Psoas muscle (tissue), 8 donors: ENCODE results near the gene ROR2. TPM values are rescaled to one million over a fixed set of nuclear protein-coding genes. Genes with fewer than 3 reads are reported as not detected.

Experiments
- ATAC-seq, 4 donors: fragments of 200-7000 bp; cut with Tn5 transposase; one replicate each; pipeline ENCODE4 v1.9.1; 2020; ENCODE audit warnings: moderate library complexity in 3 of 4, mild to moderate bottlenecking in 2 of 4
- DNase-seq, 2 donors: peaks; one replicate each; pipeline ENCODE4 v3.0.0-alpha.2; 2020
- H3K27ac ChIP-seq: fragments of 200-600 bp; one replicate; pipeline ENCODE4 v1.8.0; 2022
- H3K27me3 ChIP-seq, 3 donors: fragments of 200-600 bp in 1 of 3; one replicate each; pipeline versions ENCODE4 v1.6.1 to v1.8.0; 2013 to 2022; ENCODE audit warnings: low read length in 2 of 3, mild to moderate bottlenecking in 2 of 3, moderate library complexity in 1 of 3; ENCODE audit not compliant: insufficient read depth in 3 of 3
- H3K36me3 ChIP-seq, 2 donors: fragments of 200-600 bp in 1 of 2; one replicate each; pipeline versions ENCODE4 v1.6.1 to v1.8.0; 2013 to 2022; ENCODE audit warnings: low read depth in 1 of 2, mild to moderate bottlenecking in 1 of 2, moderate library complexity in 1 of 2; ENCODE audit not compliant: insufficient read depth in 1 of 2
- H3K4me1 ChIP-seq: fragments of 200-600 bp; one replicate; pipeline ENCODE4 v1.8.0; 2022
- H3K4me3 ChIP-seq: fragments of 200-600 bp; one replicate; pipeline ENCODE4 v1.8.0; 2022; ENCODE audit warnings: mild to moderate bottlenecking
- H3K9me3 ChIP-seq: fragments of 200-600 bp; one replicate; pipeline ENCODE4 v1.8.0; 2022
- CTCF ChIP-seq: fragments of 200-600 bp; IDR thresholded peaks from one replicate; pipeline ENCODE4 v1.8.0; 2022; ENCODE audit warnings: antibody characterized with exemption
- WGBS, 3 donors: extraction: QIAGEN DNeasy Blood & Tissue Kit; methylation state at CpG; one replicate each; pipeline versions ENCODE4 v1.1.6 to v1.1.7; 2013; 5-methylcytosine and 5-hydroxymethylcytosine counted together
- intact Hi-C, 2 donors: fragments of 100-400 bp; cut with DNase I; formaldehyde crosslinking; loops; one replicate each; pipeline versions ENCODE4 v1.11.0 to v1.14.2; 2022
- polyA plus RNA-seq, 3 donors: library from polyadenylated mRNA; stranded (reverse); fragments of 200-250 nt; gene quantifications; one replicate each; pipeline ENCODE4 v1.2.3, GENCODE V29; 2013
- total RNA-seq, 4 donors: library from RNA; stranded (reverse); fragmentation: NEBNext Ultra II Directional in 2 of 4; extraction: Animal tissue kit (Norgen Biotek cat#: 25700) in 2 of 4; gene quantifications; one replicate each; pipeline versions ENCODE4 v1.2.1 to v1.2.4, GENCODE V29; 2021 to 2023
- donor health status: healthy with polysubstance abuse.
- donor health status: DM: no; HTN: no; CAD: no; lungs with moderate emphysema.
- donor health status: Bipolar disorder and iron deficiency.
- donor health status: healthy.
- donor health status: DM: yes; HTN: yes; CAD: no.
- donor health status: DM: no; HTN: no; CAD: no.
- donor health status: DM: no; HTN: no; CAD: no.
- donor health status: DM: yes; HTN: yes; CAD: no.

The ROR2 gene
- total and polyA plus RNA-seq, 7 donors = 0.05 to 0.52 (median 0.15) TPM

- DNase-seq (no peak), ATAC-seq (no peak)
- no peak for TF ChIP-seq CTCF
- intact Hi-C loops = no loop called here
- Histone ChIP-seq H3K4me1 (no peaks in the 10 kb centered on the region), H3K36me3 (no peaks in the 10 kb centered on the region), H3K9me3 (no peaks in the 10 kb centered on the region), H3K27me3 (peaks cover 0 to 2% (median 0%) of the 10 kb centered on the region in 3 donors), H3K27ac (no peak overlapping the region), H3K4me3 (no peak overlapping the region)
- WGBS, 3 donors = 36 to 48% (median 41%) methylated on average over 9 of the region's 9 CpGs
These were observed 203.1 kb downstream of the ROR2 start for GRCh38 chr9:91746904-91747303.

DNA sequence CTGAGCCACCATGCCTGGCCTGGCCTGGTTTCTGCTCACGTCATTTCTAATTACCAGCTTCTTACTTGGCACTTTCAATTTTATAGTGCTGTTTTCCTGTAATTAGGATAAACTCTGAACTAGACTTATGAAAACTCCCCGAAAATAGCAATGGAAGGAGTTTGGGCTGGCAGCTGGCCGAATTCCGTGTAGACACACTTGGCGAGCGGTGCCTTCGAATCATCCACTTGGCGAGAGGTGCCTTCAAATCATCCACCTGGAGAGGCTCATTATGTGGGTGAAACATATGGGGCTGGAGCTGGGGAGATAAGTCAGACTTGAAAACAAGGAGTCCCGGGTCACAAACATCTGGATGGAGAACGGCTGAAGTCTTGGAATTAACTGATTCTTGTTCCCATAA lies 203.7 kb downstream of the ROR2 start:
- no peak overlapping the region for H3K27ac ChIP-seq
- H3K36me3 ChIP-seq = no peaks in the 10 kb centered on the region
- no peak for DNase-seq
- no peaks in the 10 kb centered on the region for H3K4me1 ChIP-seq
- TF ChIP-seq CTCF = no peak
- intact Hi-C loops = no loop called here
- H3K27me3 ChIP-seq = peaks cover 0 to 2% (median 0%) of the 10 kb centered on the region in 3 donors
- 70 to 78% (median 73%) methylated on average over 10 of the region's 10 CpGs for WGBS, 3 donors
- H3K9me3 ChIP-seq = no peaks in the 10 kb centered on the region
- no peak for ATAC-seq
- no peak overlapping the region for H3K4me3 ChIP-seq

- 80 to 83% (median 81%) methylated on average over 7 of the region's 7 CpGs for WGBS, 3 donors
- no peaks in the 10 kb centered on the region for H3K36me3 ChIP-seq
These were observed 205.9 kb downstream of the ROR2 start for GRCh38 chr9:91744114-91744513.

GRCh38 chr9:91741522-91741921 lies 208.5 kb downstream of the ROR2 start:
- TF ChIP-seq CTCF = no peak
- Histone ChIP-seq H3K9me3 (no peaks in the 10 kb centered on the region), H3K27ac (no peak overlapping the region), H3K4me1 (no peaks in the 10 kb centered on the region), H3K4me3 (no peak overlapping the region), H3K27me3 (peaks cover 0 to 2% (median 0%) of the 10 kb centered on the region in 3 donors), H3K36me3 (no peaks in the 10 kb centered on the region)
- no peak for ATAC-seq
- intact Hi-C loops = no loop called here
- no peak for DNase-seq

More at GRCh38 chr9:91744114-91744513, 205.9 kb downstream of the ROR2 start:
- H3K9me3 ChIP-seq = no peaks in the 10 kb centered on the region
- TF ChIP-seq CTCF = no peak
- H3K27ac ChIP-seq = no peak overlapping the region
- DNase-seq = no peak
- peaks cover 0 to 2% (median 0%) of the 10 kb centered on the region in 3 donors for H3K27me3 ChIP-seq
- no peaks in the 10 kb centered on the region for H3K4me1 ChIP-seq
- no peak overlapping the region for H3K4me3 ChIP-seq
- intact Hi-C loops = no loop called here
- no peak for ATAC-seq

- WGBS, 3 donors = 55 to 56% (median 56%) methylated on average over 10 of the region's 10 CpGs
- no peak for ATAC-seq
- intact Hi-C loops = no loop called here
- Histone ChIP-seq H3K4me3 (no peak overlapping the region), H3K4me1 (no peaks in the 10 kb centered on the region), H3K9me3 (no peaks in the 10 kb centered on the region), H3K27me3 (peaks cover 0 to 2% (median 0%) of the 10 kb centered on the region in 3 donors), H3K36me3 (no peaks in the 10 kb centered on the region), H3K27ac (no peak overlapping the region)
- no peak for DNase-seq
- no peak for TF ChIP-seq CTCF
These were observed 209.3 kb downstream of the ROR2 start for GRCh38 chr9:91740701-91741100.
